ENCODE data around the gene SHISAL1. TPM values are rescaled to one million over a fixed set of nuclear protein-coding genes. Genes with fewer than 3 reads are reported as not detected.

Gene SHISAL1
- total and polyA plus RNA-seq, 4 donors: 0.12 to 0.74 (median 0.34) TPM

DNA sequence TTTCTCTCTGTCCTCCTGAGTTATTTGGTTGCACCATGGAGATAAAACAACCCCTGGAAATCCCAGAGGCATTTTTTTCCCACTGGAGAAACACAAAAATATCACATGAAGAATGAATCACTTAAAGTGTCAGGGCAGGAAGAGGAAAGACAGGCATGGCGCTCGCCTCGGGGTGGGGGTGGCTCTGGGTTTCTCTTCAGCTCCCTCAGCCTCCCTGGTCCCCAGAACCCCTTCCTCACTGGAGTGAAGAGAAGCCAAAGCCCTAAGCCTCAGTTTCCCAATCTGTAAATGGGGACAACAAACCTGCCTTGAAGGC lies 938 bp downstream of the SHISAL1 start:
- Histone ChIP-seq H3K9me3 (ENCODE audit: control insufficient read depth in 4 of 4, insufficient read depth in 3 of 4, low read length in 3 of 4) (no peaks in the 10 kb centered on the region), H3K4me3 (no peak overlapping the region), H3K27me3 (ENCODE audit: control insufficient read depth in 3 of 3, insufficient read depth in 3 of 3, low read length in 2 of 3) (no peaks in the 10 kb centered on the region), H3K27ac (ENCODE audit: low read depth in 1 of 2, low read length in 1 of 2) (no peak overlapping the region), H3K36me3 (ENCODE audit: control insufficient read depth in 4 of 4, insufficient read depth in 4 of 4, low read length in 4 of 4) (no peaks in the 10 kb centered on the region), H3K4me1 (ENCODE audit: control insufficient read depth in 5 of 5, insufficient read depth in 5 of 5, low read length in 5 of 5) (peaks cover 0 to 3% (median 0%) of the 10 kb centered on the region in 5 donors), H3K9ac (ENCODE audit: insufficient read depth in 1 of 2, low read length in 2 of 2) (no peak overlapping the region)
- no peak for DNase-seq
- ATAC-seq (ENCODE audit: insufficient read depth, low FRiP score): no peak
- 43 to 44% methylated on average over 3 of the region's 3 CpGs for WGBS, 2 donors
- TF ChIP-seq, protein P1, sequence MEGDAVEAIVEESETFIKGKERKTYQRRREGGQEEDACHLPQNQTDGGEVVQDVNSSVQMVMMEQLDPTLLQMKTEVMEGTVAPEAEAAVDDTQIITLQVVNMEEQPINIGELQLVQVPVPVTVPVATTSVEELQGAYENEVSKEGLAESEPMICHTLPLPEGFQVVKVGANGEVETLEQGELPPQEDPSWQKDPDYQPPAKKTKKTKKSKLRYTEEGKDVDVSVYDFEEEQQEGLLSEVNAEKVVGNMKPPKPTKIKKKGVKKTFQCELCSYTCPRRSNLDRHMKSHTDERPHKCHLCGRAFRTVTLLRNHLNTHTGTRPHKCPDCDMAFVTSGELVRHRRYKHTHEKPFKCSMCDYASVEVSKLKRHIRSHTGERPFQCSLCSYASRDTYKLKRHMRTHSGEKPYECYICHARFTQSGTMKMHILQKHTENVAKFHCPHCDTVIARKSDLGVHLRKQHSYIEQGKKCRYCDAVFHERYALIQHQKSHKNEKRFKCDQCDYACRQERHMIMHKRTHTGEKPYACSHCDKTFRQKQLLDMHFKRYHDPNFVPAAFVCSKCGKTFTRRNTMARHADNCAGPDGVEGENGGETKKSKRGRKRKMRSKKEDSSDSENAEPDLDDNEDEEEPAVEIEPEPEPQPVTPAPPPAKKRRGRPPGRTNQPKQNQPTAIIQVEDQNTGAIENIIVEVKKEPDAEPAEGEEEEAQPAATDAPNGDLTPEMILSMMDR (IDR thresholded peaks at IDR 0.05; ENCODE audit: control extremely low read depth, extremely low read depth): no peak

DNA sequence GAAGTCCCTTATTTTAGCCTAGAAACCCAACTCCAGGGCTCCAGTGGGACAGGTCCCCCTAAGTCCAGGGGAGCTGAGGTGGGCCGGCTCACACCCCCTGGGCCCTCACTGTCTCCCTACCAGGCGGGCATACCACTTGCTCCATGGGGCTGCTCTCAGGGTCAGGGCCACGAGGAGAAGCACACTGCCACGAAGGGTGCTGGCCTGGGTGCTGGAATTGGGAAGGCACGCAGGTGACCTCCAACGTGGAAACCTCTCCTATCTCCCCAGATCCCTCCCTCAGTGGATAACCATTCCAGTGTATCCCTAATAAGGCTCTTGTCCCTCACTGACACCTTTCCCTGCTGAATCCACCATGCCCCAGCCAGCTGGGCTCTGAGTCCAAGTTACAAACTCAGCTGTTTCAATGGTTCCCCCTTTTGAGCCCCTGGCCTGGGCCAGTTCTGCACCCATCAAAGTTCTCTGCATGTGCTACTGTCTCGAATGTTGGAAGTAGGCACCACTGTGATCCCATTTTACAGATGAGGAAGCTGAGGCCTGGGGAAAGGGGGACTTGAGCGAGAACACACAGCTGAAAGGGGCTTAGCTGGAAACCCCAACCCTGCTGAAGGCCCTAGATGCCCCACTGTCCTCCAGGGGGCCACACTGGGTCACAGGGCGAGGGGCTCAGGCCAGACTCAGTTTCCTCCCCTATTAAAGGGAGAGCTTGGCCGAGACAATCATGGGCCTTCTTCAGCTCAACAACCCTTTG lies 1.5 kb downstream of the SHISAL1 start:
- WGBS, 2 donors: 88 to 92% methylated on average over 10 of the region's 10 CpGs
- no peak for ATAC-seq (ENCODE audit: insufficient read depth, low FRiP score)
- H3K9ac ChIP-seq (ENCODE audit: insufficient read depth in 1 of 2, low read length in 2 of 2): no peak overlapping the region

DNA sequence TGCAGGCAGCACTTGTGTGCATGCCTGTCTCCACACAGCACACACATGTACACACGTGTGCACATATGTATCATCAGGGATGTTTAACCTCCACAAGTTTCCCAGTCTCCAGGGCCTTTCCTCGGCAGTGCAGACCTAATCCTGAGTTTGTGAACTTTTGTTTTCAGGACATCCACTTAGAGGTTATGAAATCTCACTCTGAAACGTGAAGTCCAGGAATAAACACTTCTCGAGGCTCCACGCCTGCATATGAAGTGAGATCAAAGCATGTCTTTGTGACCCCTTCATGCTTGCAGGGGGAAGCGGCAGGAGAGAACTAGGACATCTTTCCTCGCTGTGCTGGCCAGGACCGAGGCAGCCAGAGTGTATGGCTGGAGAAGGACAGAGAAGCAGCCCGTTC lies 3.1 kb downstream of the SHISAL1 start:
- Histone ChIP-seq H3K4me1 (ENCODE audit: control insufficient read depth in 5 of 5, insufficient read depth in 5 of 5, low read length in 5 of 5) (peaks cover 0 to 3% (median 0%) of the 10 kb centered on the region in 5 donors), H3K9me3 (ENCODE audit: control insufficient read depth in 4 of 4, insufficient read depth in 3 of 4, low read length in 3 of 4) (no peaks in the 10 kb centered on the region), H3K9ac (ENCODE audit: insufficient read depth in 1 of 2, low read length in 2 of 2) (no peak overlapping the region), H3K36me3 (ENCODE audit: control insufficient read depth in 4 of 4, insufficient read depth in 4 of 4, low read length in 4 of 4) (no peaks in the 10 kb centered on the region), H3K4me3 (no peak overlapping the region), H3K27me3 (ENCODE audit: control insufficient read depth in 3 of 3, insufficient read depth in 3 of 3, low read length in 2 of 3) (no peaks in the 10 kb centered on the region), H3K27ac (ENCODE audit: low read depth in 1 of 2, low read length in 1 of 2) (no peak overlapping the region)
- no peak for ATAC-seq (ENCODE audit: insufficient read depth, low FRiP score)
- TF ChIP-seq, protein P1 (IDR thresholded peaks at IDR 0.05; ENCODE audit: control extremely low read depth, extremely low read depth): no peak
- DNase-seq: no peak
- 60 to 73% methylated on average over 9 of the region's 9 CpGs for WGBS, 2 donors

More for the DNA sequence above, 1.5 kb downstream of the SHISAL1 start:
- Histone ChIP-seq H3K4me1 (ENCODE audit: control insufficient read depth in 5 of 5, insufficient read depth in 5 of 5, low read length in 5 of 5) (peaks cover 0 to 3% (median 0%) of the 10 kb centered on the region in 5 donors), H3K9me3 (ENCODE audit: control insufficient read depth in 4 of 4, insufficient read depth in 3 of 4, low read length in 3 of 4) (no peaks in the 10 kb centered on the region), H3K4me3 (no peak overlapping the region), H3K27ac (ENCODE audit: low read depth in 1 of 2, low read length in 1 of 2) (no peak overlapping the region), H3K36me3 (ENCODE audit: control insufficient read depth in 4 of 4, insufficient read depth in 4 of 4, low read length in 4 of 4) (no peaks in the 10 kb centered on the region), H3K27me3 (ENCODE audit: control insufficient read depth in 3 of 3, insufficient read depth in 3 of 3, low read length in 2 of 3) (no peaks in the 10 kb centered on the region)
- TF ChIP-seq, protein P1 (IDR thresholded peaks at IDR 0.05; ENCODE audit: control extremely low read depth, extremely low read depth): no peak
- DNase-seq: no peak

DNA sequence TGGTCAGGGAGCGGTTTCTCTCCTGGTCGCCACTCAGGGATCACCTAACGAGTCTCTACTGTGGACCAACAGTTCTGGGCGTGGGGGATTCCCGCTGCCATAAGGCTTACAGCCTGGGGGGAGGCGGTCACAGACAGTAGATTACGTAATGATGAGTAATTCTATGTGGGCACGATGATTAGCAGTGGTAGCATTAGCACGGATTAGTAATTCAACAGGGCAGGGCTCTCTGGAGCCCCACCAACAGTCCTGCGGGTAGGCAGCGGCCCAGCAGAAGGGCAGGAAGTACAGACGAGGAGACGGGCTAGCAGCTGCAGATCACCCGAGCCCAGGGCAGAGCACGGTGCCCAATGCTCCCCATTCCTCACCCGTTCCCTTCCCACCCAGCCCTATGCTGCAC lies 3.6 kb downstream of the SHISAL1 start:
- H3K9me3 ChIP-seq (ENCODE audit: control insufficient read depth in 4 of 4, insufficient read depth in 3 of 4, low read length in 3 of 4): no peaks in the 10 kb centered on the region
- no peak overlapping the region for H3K27ac ChIP-seq (ENCODE audit: low read depth in 1 of 2, low read length in 1 of 2)
- no peak for DNase-seq
- no peak overlapping the region for H3K4me3 ChIP-seq
- peaks cover 0 to 3% (median 0%) of the 10 kb centered on the region in 5 donors for H3K4me1 ChIP-seq (ENCODE audit: control insufficient read depth in 5 of 5, insufficient read depth in 5 of 5, low read length in 5 of 5)
- TF ChIP-seq, protein P1 (IDR thresholded peaks at IDR 0.05; ENCODE audit: control extremely low read depth, extremely low read depth): no peak
- ATAC-seq (ENCODE audit: insufficient read depth, low FRiP score): peak; percentile 38
- WGBS, 2 donors: 37 to 40% methylated on average over 16 of the region's 16 CpGs
- H3K36me3 ChIP-seq (ENCODE audit: control insufficient read depth in 4 of 4, insufficient read depth in 4 of 4, low read length in 4 of 4): no peaks in the 10 kb centered on the region
- no peak overlapping the region for H3K9ac ChIP-seq (ENCODE audit: insufficient read depth in 1 of 2, low read length in 2 of 2)
- H3K27me3 ChIP-seq (ENCODE audit: control insufficient read depth in 3 of 3, insufficient read depth in 3 of 3, low read length in 2 of 3): no peaks in the 10 kb centered on the region
